GM18873 (cell line): ENCODE measurements around the gene ERBB4.

Experiments
- ATAC-seq: cut with Tn5 transposase; IDR thresholded peaks from one replicate; pipeline ENCODE4 v1.9.1; 2021; ENCODE audit warnings: mild to moderate bottlenecking, moderate library complexity, moderate number of reproducible peaks; ENCODE audit not compliant: unreplicated experiment, low FRiP score

Gene ERBB4

GRCh38 chr2:211331736-211332135, 1206.9 kb downstream of the ERBB4 start:
- ATAC-seq = no peak

- no peak for ATAC-seq
Measured at GRCh38 chr2:211329882-211330281, 1208.7 kb downstream of the ERBB4 start.

- ATAC-seq = no peak
Measured at GRCh38 chr2:211329421-211329820, 1209.2 kb downstream of the ERBB4 start.

GRCh38 chr2:211328126-211328525, 1210.5 kb downstream of the ERBB4 start:
- no peak for ATAC-seq
